NOMO-1 treated with dmso at 0.1 percent for 144 hours (cell line): ENCODE data around the gene SMIM12.
A peak's percentile ranks its signal among the peaks of the same experiment; 100 is the strongest.

ENCODE experiments used
- DNase-seq: peaks from one replicate; lab custom pipeline; 2025; ENCODE audit not compliant: unreplicated experiment; lab: John Stamatoyannopoulos, UW

SMIM12 gene

DNA sequence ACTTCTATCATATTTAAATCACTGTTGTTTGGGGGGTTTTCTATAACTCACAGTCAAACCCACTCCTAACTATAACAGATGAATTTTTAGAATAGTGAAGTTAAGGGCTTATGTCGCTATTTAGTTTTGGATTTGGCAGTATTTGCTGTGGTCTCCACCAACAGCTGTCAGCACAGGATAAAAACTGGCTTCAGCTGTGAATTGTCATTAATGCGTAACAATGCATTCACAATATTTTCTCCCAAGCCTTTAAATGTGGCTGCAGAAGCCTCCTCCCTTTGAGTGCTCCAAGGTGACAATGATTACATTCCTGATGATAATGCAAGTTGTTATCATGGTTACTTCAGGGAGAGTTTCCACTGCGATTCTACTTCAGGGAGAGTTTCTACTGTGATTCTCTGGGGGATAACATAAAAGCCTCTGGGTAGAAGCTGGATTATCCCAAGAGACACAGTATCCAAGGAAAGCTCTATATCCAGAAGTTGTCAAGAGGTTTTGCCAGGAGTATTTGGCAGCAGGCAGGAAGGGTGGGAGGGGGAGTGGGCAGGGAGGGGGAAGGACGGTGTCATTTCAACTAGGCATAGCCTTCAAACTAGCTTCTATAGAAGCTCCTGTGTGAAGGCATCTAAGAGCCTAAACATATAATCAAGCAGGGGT, 14.9 kb upstream of the SMIM12 start:
- DNase-seq = no peak

DNA sequence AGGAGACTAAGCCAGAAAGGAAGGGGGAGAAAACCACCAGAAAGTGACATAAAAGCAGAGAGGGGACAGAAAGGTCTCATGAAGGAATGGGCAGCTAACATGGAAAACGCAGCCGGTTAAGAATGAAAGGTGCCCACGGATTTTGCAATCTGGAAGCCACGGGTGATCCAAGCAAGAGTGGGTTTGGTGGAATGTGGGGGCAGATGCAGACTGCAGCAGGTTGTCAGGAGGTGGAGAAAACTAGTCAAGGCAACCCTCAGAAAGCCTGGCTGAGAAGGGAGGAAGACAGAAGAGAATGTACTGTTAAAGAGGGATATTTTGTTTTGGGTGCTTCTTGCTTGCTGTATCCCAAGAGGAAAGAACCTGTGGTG, 12.6 kb upstream of the SMIM12 start:
- DNase-seq = no peak

DNA sequence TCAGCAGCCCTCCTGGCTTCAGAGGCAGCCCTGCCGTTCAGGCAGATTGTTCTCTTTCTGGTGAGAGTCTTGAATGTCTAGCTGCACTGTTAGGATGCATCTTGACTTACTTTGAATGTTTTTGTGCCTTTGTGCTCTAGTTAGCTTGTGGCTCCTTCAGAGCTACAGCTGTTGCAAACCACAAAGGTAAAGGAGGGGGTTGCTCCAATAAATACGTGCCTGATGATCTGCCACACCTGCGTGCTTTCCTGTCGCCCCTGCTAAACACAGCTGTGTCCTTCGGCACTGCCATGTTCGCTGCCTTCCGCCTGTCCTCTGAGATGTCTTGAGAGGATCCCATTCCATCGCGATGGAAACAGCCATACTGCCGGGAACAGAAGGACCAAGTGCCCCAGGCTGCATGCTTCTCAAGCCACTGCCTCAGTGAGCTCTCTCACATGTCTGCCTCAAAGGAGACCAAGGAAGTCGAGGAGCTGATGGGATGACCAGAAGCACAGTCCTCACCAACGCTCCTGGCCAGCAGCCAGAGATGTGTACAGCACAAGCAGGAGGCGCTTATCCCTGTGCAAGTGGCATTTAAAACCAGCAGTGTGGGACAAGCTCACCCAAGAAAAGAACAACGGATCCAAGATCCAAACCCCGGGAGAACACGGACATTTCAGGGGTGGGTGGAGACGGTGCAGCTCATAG, 12.0 kb upstream of the SMIM12 start:
- DNase-seq = no peak

DNA sequence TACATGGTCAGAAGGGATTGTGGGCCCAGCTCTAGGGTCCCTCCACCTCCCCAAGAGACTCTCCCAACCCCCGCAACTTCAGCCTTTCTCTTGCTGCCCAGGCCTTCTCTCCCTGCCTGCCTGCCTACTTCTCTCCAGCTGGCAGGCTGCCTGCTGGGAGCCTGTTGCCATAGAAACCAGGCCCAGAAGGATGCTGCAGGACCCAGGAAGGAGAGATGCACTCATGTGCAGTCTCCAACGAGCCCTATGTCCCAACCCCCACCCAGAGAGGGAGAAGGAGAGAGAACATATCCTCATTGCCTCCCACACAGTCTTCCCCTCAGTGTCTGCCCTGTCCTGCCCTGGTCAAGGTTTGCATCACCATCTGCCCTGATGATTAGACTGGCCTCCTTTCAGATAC, 10.8 kb upstream of the SMIM12 start:
- no peak for DNase-seq

DNA sequence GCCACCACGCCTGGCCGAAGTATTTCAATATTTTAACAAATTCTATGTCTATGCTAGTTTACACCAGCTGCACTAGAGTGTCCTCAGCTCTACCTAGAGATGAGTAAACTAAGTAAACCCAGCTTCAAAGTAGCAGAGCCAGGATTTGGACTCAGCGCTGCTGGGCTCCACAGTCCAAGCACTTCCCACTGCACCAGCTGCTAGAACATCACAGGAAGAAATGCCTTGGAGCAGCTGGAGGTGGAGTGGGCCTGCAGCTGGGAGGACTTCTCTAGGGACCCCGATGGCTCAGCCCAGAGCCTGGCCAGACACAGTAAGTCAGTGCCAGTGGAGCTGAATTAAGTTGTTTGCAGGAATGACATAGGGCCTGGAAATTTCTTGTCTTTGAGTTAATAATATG, 10.2 kb upstream of the SMIM12 start:
- DNase-seq = no peak

DNA sequence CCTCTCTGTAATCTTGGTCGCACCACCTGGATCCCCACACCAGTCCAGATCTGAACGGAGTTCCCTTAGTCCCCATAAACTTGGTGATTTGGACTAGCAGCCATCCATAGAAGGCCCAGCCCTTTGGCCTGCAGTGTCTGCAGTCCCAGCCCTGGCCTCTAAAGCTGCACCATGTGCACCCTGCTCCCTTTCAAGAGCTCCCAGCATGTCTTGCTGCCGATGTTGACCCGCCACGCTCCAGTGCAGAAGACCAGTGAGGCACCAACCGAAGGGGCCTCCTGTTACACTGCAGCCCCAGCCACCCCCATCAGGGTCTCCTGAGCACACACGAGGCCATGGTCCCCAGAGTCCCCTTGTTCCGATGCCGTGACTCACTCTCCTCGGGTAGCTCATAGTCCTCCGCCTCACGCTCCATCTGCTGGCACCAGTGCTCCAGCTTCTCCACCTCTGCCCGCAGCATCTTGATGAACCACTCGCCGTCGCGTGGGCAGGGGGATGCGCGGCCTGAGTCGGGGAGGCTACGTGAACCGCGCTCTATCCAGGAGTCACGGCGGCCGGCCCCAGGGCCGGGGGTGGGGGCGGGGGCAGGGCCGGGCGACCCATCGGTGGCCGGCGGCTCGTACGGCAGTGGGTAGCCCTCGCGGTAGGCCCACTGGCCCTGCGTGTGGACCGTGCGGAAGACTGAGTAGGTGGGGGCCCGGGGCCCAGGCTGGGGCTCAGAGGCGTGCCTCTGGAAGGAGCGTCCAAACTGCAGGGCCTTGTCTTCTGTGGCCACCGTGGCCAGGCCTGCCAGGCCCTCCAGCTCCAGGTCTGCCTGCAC, 8.9 kb upstream of the SMIM12 start:
- DNase-seq = no peak

DNA sequence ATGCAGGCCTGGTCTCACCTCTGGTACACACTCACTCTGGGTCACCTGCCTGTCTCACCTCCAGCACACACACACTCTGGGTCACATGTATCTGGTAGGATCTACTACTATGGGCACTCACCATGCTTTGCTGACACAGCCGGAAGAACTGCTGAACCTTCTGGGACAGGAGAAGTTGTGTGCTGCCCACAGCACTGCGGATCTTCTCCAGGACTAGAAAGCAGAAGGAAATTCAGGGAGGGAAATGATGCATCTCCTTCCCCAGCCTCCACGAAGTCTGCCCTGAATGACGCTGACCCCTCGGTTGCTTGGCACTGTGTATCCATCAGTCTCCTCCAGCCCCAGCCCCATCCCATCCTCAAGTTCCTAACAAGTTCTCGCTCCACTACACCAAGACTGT, 7.9 kb upstream of the SMIM12 start:
- no peak for DNase-seq

DNA sequence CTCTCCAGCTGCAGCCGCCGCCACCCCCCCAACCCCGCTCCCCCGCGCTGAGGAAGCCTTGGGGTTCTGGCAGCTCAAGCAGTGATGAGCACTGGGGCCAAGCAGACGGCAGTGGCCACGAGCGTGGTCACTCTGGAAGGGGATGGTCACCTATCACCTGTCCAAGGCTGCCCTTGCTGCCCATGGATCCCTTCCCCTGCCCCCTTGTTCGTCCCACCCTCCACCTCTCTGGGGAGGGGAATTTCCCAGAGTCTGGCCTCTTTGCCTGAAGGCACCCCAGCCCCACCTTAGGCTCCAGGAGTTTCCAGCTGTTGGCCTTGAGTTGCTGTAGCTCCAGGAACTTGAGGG, 7.2 kb upstream of the SMIM12 start:
- no peak for DNase-seq

DNA sequence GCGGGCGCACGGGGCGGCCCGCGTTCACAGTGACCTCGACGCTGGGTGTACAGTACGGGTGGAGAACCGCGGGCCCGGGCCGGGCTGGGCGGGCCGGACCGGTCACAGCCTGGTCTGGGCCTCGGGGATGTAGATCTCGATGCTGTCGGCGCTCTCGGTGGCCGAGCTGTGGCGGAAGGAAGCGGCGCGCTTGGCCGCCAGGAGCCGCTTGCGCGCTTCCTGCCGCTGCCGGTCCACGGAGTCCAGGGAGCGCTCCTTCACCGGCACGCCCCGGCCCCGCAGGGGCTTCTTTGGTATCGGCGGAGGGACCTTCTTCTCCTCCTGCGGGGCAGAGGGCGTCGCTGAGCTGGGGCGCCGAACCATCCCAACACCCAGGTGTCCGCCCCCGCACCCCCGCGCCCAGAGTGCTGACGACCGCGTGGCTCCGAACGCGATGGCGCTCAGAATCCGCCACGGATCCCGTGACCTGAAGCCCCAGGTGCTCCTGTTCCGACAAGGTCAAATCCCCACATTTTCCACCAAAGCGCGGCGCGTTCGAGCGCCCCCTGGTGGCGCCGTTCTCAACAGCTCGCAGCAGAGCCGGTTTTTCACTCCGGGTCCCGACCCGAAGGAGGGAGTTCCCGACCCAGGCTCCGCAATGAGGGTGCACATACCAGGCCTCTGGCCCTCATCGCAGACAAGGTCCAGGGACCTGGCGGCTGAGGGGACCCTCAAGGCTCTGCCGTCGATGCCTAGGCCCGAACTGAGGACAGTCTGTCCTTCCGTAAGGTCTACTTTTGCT, 6.6 kb upstream of the SMIM12 start:
- DNase-seq = peak; percentile 62

DNA sequence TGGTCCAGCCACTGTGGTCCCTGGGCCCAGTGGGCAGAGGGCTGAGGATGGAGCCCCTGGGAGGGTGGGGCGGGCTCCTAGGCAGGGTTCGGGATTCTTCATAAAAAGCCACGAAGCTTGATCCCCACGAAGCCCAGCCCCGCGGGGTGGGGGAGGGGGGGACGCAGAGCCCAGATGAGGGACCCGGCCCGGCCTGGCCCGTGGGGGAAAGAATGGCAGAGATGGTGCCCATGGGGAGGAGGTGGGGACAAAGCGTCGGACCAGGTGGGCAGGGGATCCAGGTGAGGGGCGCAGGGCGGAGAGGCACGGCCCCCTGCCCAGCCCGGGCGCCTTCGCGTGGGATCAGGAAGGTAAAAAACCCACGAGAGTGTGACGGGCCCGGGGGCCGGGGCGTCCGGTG, 6.0 kb upstream of the SMIM12 start:
- no peak for DNase-seq

DNA sequence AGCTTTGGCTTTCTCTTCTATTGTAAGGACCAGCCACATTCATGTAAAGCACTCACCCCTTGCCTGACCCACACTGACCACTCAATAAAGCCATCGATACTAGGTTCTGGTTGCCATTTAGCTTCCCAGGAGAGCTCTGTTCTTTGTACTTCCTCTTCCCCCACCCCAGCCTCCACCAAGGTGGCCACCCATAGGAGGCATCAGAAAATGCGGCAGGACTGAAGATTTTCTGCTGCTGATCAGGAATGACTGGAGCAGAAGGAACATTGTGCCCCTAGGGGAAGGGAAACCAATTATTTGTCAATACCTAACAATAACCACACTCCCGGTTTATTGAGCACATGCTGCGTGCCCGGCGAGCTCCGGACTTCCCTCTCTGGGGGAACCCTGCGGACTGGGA, 5.2 kb upstream of the SMIM12 start:
- DNase-seq = no peak

DNA sequence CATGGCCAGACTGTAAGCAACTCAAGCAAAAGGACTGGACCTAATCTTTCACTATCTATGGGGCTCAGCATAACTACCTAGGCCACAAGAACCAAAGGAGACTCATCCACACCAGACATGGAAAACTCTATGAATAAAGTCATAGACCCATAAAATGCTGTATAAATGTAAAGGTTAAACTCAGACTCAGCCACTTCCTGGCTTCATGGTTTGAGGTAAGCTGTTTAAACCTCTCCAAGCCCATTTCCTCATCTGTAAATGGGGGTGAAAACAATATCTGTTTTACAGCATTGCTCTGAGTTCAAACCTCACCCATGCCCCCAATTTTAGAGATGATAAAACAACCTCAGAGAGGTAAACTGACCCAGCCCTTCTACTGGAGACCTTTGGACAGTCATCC, 4.0 kb upstream of the SMIM12 start:
- no peak for DNase-seq

DNA sequence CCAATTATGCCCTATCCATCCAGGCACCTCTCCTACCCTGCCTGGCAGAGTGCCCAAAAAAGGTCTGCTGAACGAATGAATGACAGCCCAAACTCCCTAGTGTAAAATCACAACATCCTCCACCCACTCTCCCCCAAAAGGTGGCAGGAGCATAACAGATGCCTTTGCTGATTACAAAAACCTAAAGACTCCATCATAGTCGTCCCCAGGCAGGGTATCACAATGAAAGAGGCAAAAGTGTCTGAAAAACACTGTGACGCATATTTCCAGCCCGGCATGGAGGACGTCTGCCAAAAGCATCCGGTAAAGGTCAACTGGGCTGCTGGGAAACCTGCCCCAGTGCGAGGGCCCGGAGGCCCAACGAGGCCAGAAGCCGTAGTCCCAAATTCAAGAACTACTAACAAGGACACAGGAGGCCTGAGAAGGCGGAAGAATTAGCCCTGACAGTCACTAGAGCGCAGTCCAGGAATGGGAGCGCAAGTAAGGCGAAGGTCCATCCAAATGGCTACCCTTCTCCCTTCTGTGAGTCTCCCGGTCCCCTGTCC, 576 bp downstream of the SMIM12 start:
- DNase-seq = no peak

DNA sequence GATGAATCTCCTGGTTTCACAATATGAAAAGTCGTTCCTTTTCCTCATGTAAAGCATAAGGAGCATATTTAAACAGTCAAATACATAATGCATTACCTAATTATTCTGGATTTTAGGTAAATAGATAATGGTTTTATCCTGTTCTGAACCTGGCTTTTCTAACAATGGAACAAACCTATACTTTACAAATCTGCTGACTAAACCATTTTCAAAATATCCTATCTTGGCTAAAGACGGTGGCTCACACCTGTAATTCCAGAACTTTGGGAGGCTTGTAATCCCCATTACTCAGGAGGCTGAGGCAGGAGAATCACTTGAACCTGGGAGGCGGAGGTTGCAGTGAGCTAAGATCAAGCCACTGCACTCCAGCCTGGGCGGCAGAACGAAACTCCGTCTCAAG, 2.9 kb downstream of the SMIM12 start:
- DNase-seq = no peak

DNA sequence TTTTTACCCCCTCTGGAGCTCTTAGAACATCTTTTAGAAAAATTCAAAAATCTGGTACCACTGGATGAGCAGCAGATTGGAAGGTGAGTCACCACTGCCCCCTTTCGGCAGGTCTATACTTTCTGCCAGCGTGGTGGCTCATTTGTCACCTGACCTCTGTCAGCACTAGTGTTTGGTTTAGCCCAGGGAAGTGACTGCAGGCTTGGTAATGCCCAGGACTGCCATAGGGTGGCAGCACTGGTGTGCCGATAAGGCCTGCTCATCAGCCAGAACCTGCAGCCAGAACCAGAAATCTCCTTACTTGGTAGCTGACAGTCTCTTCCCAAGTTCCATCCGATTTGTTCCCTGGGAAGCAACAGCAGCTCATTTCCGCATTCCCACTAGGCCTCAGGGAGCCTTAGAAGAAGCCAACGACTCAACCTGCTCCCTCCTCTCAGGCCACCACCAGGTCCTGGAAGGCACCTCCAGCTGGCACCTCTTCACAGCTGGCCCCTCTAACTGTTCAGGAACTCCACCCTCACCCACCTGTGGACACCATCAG, 6.8 kb downstream of the SMIM12 start:
- peak; percentile 93 for DNase-seq

DNA sequence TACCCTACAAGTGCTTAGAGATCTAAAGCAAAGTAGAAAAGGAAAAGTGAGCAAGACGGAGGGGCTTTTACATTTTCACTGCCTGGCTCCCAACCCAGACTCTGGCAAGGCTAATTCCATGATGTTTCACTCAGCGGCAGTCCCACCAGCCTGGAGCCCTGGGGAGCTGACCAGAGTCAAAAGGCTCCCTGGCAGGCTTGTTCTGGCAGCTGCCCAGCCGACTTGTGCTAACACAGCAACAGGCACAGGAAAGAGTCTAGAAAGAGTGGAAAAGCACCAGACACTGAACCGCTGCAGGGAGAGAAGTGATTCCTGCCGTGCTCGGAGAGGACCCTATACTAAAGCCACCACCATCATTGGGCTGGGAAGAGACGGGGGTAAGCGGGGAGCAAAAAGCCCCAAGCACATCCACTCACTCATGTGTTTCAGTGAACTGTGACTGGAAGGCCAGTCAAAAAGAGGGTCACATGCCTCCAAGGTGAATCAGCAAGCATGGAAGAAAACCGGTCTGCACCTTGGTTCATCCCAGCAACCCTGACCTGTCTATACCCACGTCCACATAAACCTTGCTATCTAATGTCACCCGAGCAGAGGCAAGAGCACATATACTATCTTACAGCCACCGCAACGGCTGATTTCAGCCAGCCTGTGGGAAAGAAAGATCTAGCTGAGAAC, 8.0 kb downstream of the SMIM12 start:
- DNase-seq = no peak

DNA sequence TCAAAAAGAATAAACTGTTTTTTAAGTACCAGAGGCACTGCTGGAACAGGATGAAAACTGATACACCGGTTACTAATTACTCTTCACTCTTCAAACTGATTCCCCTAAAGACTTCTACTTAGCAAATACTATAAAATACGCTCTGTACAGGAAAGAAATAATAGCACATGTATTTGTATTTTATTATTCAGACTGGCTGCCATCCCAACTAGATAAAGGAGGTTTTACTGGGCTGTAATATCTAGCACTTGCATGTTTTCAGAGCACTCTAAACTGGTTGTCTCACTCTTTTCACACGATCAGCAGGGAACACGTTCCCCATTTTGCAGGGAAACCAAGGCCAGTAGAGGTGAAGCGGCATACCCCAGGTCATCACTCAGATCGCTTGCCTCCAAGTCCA, 9.2 kb downstream of the SMIM12 start:
- DNase-seq = no peak

DNA sequence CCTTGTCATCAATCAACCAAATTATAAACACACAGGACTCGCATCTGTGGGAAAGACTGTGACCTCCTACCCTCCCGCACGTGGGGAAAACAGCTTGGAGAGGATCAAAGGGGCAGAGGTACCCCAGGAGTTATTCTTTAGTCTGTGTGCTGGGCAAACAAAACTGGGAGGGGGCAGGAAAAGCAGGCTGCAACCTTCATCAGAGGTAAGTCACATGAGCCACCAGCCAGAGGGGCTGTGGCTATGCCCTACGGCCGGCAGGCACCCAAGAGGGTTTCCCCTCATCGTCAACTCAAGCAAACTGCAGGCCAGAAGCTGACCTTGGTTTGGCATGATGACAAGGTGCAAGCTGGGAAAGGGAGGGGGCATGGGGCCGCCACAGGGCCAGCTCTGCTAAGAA, 12.5 kb downstream of the SMIM12 start:
- DNase-seq = no peak

DNA sequence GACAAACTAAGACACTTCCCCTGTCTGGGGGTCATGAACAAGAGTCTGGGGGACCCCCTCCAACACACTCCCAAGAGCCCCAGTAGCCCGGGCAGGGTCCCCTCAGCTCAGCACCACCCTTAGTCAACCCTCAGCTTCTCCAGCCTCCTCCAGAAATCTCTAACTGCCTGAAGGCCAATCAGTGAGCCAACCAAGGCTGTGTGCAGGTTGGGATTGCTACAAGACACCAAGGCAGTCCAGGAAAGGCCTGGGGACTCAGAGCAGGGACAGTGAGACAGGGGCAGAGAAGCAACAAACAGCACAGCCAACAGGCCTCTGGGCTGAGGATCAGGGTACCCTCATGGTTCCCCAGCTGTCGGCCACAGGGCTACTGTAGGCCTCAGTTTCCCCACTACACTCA, 13.3 kb downstream of the SMIM12 start:
- DNase-seq = no peak

DNA sequence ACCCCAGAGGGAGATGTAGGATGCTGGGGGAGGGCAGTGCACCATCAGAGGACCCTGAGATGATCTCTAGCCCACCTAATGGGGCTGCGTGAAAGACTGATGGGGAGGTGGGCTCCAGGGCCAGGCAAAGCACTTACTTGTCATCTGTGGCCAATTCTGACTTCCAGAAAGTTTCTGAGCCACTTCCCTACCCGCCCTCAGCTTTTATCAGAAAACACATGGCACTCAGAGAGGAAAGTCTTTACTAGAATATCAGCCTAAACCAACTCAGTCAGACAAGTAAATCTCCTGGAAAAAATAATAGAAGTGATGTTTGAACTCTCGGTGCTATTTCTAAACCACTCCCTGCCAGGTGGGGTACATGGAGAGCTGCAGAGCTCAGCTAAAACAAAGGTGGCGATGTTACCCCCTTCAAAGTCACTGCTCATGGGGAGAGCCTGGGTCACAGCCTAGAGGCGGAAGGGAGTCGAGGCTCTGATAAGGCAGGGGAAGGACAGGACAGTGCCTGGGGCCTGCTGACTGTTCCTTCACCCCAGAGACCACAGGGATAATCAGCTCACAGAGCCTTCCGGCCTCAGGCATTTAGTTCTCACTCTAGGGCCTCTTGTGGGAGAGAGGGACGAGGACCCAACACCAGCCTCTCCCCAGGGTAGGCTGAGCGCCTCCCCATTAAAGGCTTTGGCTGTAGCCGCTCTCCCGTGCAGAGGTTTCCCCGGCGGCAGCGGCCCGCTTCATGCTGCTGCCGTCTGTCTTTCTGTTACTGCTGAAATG, 14.2 kb downstream of the SMIM12 start:
- no peak for DNase-seq
